DMS79 treated with DMSO at 0.1 percent for 48 hours (cell line): ENCODE measurements around the gene TLX1.
"Not testable (repeated sequence)": the region's sequence is repeated elsewhere in the genome, so short reads cannot be mapped to it uniquely, and the experiment has no call there.

Experiments used
- DNase-seq: peaks from one replicate; lab custom pipeline; 2025; lab: John Stamatoyannopoulos, UW

Gene TLX1

DNA sequence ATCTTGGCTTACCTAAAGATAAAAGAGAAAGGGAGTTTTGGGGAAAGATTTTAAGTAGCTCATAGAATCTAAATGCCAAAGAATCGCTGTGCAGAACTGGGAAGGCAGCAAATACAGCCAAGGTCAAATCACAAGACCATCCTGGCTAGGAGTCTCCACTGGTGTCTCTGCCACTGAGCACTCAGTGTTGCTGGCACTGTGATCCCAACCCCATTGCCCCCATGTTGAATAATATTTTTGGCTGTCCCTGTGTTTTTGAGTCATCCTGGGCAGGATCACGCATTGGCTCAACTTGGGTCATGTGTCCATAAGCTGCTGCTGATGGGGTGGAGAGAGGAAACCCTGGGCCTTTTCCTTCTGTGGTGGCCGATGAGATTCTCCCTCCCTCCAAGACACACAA lies 21.2 kb downstream of the TLX1 start:
- no peak for DNase-seq

DNA sequence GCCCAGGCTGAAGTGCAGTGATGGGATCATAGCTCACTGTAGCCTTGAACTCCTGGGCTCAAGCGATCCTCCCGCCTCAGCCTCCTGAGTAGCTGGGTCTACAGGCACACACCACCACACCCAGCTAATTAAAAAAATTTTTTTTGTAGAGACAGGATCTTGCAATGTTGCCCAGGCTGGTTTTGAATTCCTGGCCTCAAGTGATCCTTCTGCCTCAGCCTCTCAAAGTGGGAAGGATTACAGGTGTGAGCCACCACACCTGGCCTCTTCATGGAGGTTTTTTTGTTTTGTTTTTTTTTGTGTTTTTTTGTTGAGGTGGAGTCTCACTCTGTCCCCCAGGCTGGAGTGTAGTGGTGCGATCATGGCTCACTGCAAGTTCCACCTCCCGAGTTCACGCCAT lies 23.4 kb downstream of the TLX1 start:
- not testable (repeated sequence) for DNase-seq

DNA sequence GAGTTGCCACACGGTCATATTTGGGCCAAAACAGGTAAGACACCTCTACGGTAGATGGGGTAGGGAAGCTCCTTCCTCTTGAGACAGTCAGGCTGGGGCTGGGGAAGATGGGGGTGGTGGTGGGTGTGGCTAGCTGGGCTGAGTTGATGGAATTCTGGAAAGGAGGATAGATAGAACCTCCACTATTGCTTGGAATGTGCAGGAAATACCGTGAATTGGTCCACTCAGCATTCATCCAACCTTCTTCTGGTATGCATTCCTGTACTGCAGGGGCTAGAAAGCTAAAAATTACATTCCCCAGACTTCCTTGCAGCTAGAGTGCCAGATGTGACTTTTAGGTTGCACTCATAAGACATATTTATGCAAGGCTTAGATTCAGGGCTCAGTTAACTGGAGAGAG lies 24.8 kb downstream of the TLX1 start:
- DNase-seq = no peak

DNA sequence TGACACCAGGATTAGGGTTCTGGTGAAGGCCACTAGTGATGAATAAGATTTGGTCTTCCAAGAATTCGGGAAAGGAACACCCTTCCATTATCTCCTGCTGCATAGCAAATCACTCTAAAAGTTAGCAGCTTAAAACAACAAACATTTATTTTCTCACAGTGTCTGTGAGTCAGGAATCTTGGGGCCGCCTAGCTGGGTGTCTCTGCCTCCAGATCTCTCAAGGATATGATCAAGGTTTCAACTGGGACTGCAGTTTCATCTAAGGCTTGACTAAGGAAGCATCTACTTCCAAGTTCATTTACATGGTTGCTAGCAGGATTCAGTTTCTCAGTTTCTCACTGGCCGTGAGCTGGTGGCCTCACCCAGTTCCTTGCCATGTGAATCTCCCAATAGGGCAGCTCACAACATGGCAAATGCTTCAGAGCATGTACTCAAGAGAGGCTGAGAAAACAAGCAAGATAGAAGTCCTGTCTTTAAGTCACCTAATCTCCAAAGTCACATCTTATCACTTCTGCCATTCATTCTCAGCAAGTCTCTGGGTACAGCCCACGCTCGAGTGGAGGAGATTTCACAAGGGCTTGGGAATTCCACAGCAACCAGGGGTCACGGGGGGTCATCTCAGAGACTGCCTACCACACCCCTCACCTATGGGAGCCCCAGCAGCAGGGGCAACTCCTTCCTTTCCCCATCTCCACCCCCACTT lies 26.8 kb downstream of the TLX1 start:
- no peak for DNase-seq

DNA sequence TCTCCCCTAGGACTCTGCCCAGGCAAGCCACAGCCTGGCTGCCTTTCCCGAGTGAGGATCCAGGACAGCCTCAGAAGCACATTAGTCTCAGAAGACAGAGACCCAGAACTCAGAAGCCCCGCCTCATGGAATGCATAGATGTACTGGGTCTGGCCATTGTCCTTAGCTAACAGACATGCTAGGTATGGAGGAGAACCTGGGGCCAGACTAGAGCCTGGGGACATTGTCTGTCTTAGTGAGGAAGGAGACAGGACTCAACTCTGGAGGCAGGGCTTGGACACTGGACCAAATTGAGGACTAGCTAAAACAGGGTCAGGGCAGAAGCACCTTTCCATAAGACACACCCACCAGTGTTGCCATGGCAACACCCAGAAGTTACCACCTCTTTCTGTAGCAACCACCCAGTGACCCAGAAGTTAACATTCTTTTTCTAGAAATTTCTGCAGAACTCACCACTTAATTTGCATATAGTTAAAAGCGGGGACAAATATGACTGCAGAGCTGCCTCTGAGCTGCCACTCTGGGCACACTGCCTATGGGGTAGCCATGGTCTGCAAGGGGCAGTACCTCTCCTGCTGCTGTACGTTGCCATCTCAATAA lies 27.5 kb downstream of the TLX1 start:
- no peak for DNase-seq

DNA sequence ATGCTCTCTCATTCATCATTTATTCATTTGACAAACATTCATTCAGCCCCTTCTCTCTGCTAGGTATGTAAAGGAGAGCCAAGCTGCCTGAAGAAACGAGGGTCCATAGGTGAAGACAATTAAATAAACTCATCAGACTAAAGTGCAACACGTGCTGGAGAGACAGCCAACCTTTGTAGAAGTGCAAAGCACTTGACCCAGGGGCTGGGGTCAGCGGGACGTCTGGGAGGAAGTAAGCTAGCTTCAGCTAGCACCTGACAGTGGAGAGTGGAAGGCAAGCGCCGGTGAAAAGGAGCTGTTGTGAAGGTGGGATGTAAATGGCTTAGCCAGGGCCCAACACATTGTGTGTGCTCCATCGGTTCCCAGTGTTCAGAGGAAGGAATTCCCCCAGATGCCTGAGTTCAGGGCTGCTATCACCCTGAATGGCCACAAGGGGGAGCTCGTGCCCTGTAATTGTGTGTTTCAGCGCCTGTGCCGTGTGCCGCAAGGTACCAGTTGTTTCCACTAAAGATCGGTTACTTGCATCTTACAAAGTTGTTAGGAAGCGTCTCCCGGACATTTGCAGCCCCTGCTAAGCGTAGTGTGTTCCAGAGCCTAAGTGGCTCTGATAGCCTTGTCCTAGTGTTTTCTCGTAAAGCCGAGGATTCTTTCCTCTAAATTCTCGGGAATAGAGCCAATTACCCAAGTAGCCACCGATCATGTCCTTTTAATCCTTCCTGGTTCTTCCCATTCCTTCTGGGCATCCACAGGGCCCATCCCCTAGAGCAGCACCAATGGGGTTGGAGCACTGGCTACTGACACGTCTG lies 30.6 kb downstream of the TLX1 start:
- DNase-seq = peak; percentile 69

DNA sequence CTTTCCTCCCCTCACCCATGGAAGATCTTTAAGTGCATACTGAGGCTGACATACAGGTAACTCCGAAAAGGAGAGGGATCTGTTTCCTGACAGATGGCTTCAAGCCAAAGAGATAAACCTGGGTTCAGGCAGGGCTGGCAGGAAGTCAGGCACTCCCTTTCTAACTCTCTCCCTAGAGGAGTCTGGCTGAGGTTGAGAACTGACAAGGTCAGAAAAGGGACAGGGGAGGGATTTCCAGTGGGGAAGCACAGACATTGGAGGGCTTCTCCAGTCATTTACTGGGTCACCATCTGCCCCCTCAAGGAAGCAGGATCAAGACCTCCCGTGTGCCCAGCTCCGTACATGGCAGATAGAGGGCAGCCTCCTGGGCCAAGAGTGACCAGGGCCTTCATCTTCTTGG lies 31.6 kb downstream of the TLX1 start:
- DNase-seq = peak; percentile 1

DNA sequence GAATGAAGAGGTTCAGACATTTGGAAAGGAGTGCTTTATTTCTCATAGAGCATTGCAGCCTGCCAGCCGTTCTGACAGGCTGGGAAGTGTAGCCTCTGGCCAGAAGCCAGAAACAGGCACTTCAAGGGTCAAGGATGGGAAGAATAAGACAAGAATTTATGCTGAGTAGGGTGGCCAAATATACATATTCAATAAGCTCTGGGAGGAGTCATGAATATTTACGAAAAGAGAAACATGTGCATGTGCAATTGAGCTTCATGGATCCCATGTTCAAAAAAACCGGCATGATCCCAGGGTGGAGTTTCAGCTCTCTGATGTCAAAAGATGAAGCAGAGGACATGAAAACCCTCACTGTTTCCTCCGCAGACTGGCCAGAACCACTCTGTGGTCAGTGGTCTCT lies 32.9 kb downstream of the TLX1 start:
- DNase-seq = peak; percentile 26

DNA sequence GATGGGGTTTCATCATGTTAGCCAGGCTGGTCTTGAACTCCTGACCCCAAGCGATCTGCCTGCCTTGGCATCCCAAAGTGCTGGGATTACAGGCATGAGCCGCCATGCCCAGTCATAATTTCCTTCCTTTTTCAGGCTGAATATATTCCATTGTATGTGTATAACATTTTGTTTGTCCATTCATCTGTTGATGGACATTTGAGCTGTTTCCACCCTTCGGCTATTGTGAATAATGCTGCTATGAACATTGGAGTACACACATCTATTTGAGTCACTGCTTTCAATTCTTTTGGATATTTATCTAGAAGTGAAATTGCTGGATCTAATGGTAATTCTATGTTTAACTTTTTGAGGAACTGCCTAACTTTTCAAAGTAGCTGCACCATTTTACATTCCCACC lies 34.6 kb downstream of the TLX1 start:
- no peak for DNase-seq

DNA sequence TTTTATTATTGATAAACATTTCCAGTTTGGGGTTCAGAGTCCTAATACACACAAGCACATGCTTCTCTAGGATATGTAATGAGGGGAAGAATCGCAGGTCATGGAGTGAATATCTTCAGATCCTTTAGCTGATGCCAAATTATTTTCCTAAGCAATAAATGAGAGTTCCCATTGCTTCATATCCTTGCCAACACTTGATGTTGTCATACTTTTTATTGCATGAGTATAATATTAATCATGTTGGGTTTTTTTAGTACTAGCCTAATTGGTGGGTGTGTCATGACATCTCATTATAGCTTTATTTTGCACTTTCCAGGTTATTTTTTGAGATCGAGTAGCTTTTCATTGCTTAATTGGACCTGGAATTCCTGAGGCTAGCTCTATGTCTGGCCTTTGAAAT lies 35.3 kb downstream of the TLX1 start:
- no peak for DNase-seq

DNA sequence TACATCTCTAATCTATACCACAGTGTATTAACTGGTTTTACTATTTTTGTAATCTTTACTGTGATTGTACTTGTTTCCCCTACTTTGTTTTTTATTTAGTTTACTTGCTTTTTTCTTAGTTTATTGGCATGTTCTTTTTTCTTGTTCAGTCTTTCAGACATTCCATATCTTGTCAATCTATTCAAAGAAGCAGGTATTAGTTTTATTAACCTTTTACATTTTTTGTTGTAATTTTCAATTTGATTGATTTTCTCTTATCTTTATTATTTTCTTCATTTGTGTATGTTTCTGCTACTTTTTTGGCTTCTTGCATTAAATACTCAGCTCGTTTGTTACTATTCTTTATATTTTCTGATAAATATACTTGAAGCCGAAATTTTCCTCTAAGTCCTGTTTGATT lies 41.6 kb downstream of the TLX1 start:
- DNase-seq = no peak

DNA sequence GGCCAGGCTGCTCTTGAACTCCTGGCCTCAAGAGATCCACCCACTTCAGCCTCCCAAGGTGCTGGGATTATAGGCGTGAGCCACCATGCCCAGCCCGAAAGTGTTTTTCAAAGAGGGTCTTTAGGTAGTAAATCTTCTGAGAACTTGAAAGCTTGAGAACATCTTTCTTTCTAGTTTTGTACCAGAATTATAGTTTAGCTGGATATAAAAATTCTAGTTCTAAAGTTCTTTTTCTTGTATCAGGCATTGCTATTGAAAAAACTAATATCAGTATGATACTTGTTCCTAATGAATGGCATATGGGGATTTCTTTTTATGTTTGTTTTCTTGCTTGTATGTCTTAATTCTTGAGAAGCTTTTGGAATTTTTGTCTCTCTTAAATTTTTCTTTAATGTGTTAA lies 43.2 kb downstream of the TLX1 start:
- DNase-seq = no peak

DNA sequence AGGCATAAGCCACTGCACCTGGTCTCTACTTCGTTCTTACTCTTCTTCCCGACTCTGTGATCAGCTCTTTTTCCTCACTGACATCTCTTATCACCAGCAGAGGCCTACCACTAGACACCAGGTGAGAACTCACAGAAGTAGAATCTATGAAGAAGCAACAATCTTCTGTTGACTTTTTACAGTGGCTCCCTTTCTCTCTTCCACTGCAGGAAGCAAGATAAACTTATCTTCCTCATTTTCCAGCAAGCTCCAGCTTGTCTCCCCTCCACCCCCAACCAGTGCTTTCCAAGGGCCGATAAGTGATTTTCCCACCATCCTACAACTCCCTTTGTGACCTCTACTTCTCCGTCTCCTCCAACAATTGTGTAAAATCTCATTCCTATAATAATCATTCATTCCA lies 45.5 kb downstream of the TLX1 start:
- no peak for DNase-seq

DNA sequence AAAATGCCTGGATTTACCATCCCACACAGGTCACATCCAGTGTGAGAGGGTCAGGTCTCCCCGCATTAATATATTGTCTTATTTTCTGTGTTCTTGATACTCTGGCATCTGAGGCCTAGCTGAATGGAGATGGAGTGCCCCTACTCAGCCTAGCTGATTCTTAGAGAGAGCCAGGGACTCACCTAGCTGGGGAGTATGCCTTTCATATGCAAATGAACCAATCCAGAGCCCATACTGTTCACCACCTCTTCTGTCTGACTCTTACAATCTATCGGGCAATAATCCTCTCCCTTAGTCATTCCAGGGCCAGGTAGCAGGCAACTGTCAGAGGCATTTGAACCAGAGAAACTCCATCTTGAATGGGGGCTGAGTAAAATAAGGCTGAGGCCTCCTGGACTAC lies 51.8 kb downstream of the TLX1 start:
- DNase-seq = no peak

DNA sequence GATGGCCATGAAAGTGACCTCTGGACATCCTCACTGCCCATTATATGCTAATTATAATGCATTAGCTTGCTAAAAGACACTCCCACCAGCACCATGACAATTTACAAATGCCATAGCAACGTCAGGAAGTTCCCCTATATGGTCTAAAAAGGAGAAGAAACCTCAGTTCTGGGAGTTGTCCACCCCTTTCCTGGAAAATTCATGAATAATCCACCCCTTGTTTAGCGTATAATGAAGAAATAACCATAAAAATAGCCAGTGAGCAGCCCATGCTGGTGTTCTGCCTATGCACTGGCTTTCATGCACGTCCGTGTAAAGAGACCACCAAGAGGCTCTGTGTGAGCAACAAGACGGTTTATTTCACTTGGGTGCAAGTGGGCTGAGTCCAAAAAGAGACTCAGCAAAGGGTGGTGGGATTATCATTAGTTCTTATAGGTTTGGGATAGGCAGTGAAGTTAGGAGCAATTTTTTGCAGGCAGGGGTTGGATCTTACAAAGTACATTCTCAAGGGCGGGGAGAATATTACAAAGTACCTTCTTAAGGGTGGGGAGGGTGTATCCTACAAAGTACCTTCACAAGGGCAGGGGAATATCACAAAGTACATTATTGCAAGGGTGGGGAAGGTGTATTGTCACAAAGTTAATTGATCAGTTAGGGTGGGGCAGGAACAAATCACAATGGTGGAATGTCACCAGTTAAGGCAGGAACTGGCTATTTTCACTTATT lies 52.5 kb downstream of the TLX1 start:
- no peak for DNase-seq
